ENCODE data around the gene HOXD9. TPM values are rescaled to one million over a fixed set of nuclear protein-coding genes. Genes with fewer than 3 reads are reported as not detected.

The HOXD9 gene
- total RNA-seq, 1 experiment from 2014 or later = not detected

- Histone ChIP-seq H3K79me2 (ENCODE audit: insufficient read depth, low read length) (no peaks in the 10 kb centered on the region), H4K91ac (ENCODE audit: insufficient read length, low read depth, low read length) (no peak overlapping the region), H4K5ac (ENCODE audit: insufficient read length, low read depth, low read length) (no peak overlapping the region), H3K79me1 (ENCODE audit: insufficient read depth, low read depth, low read length, poor library complexity, severe bottlenecking) (no peaks in the 10 kb centered on the region), H2AK5ac (ENCODE audit: insufficient read length, low read length) (no peak overlapping the region), H3K9ac (ENCODE audit: extremely low read depth, insufficient read length, low read length) (no peak overlapping the region), H2BK12ac (ENCODE audit: insufficient read length, low read depth, low read length) (no peak overlapping the region), H2AFZ (ENCODE audit: low read length) (no peak overlapping the region), H3K27me3 (ENCODE audit: insufficient read depth, low read length) (peaks cover 89% of the 10 kb centered on the region), H2BK15ac (ENCODE audit: low read depth, low read length) (no peak overlapping the region), H3K56ac (ENCODE audit: insufficient read length, low read depth, low read length) (no peak overlapping the region), H4K8ac (replicated peaks; ENCODE audit: insufficient read length, low read depth, low read length) (no peak overlapping the region), H3K27ac (ENCODE audit: insufficient read length, low read depth, low read length) (no peak overlapping the region), H3K14ac (ENCODE audit: insufficient read depth, low read length) (no peak overlapping the region), H3T11ph (ENCODE audit: low read length) (no peak overlapping the region), H4K20me1 (ENCODE audit: control insufficient read depth, insufficient read depth, insufficient read length) (no peaks in the 10 kb centered on the region), H2BK20ac (ENCODE audit: low read depth, low read length, poor library complexity, severe bottlenecking) (no peak overlapping the region), H2BK5ac (ENCODE audit: insufficient read length, low read length) (no peak overlapping the region), H3K4me2 (ENCODE audit: insufficient read depth, insufficient read length, low read length) (no peak overlapping the region), H3K4ac (ENCODE audit: low read depth, low read length) (no peak overlapping the region), H2BK120ac (ENCODE audit: low read depth, low read length, poor library complexity, severe bottlenecking) (no peak overlapping the region), H3K23me2 (ENCODE audit: insufficient read length, low read depth, low read length, poor library complexity, severe bottlenecking) (no peaks in the 10 kb centered on the region), H3K4me1 (ENCODE audit: insufficient read depth, low read length) (no peaks in the 10 kb centered on the region; the same call in 1 of the 2 replicates), H3K18ac (ENCODE audit: insufficient read length, low read depth, low read length) (no peak overlapping the region), H3K9me3 (ENCODE audit: control insufficient read depth, low read depth, low read length) (no peaks in the 10 kb centered on the region), H3K23ac (ENCODE audit: insufficient read length, low read depth, low read length) (no peak overlapping the region)
- DNase-seq = peak; percentile 58
- Mint-ChIP-seq H3K4me1 (peaks cover 12 to 14% of the 10 kb centered on the region in 2 experiments), H3K27ac (no peak overlapping the region), H3K9me3 (peaks cover 4 to 13% of the 10 kb centered on the region in 2 experiments; a peak in 4 of 5 replicates), H3K4me3 (peak overlapping the region in 1 of 2 experiments; percentile 70; a peak in 4 of 5 replicates), H3K27me3 (ENCODE audit: low read depth) (peaks cover 98% of the 10 kb centered on the region), H3K36me3 (ENCODE audit: insufficient read depth in 1 of 3, low read depth in 3 of 3) (no peaks in the 10 kb centered on the region; a peak in 1 of 7 replicates)
- WGBS (ENCODE audit: extremely low coverage, insufficient read length, low lambda C conversion rate) = no CpG with 5 or more reads among the region's 100 CpGs
- TF ChIP-seq CTCF (conservative IDR thresholded peaks at IDR 0.05) = no peak
Observed at GRCh38 chr2:176130147-176130956, 7.8 kb downstream of the HOXD9 start.

All from H9 (cell line).